Measurements from ENCODE around the gene UTP15.

The UTP15 gene

GRCh38 chr5:73565969-73566547 is 515 bp downstream of the UTP15 start:
- peak in 1 of 3 donors; percentile 2 for DNase-seq (ENCODE audit: low read depth in 3 of 3)

- DNase-seq (ENCODE audit: low read depth in 3 of 3) = no peak
These were observed 17.0 kb downstream of the UTP15 start for GRCh38 chr5:73582285-73583145.

- DNase-seq (ENCODE audit: low read depth in 3 of 3) = no peak
These were observed 22.4 kb downstream of the UTP15 start for GRCh38 chr5:73587923-73588322.

GRCh38 chr5:73591102-73591695 is 25.7 kb downstream of the UTP15 start:
- DNase-seq (ENCODE audit: low read depth in 3 of 3) = peak in 2 of 3 donors; percentile 40 to 52

GRCh38 chr5:73591698-73592501 is 26.4 kb downstream of the UTP15 start:
- no peak for DNase-seq (ENCODE audit: low read depth in 3 of 3)

- DNase-seq (ENCODE audit: low read depth in 3 of 3) = no peak
These were observed 27.0 kb downstream of the UTP15 start for GRCh38 chr5:73592551-73592950.

- peak in 1 of 3 donors; percentile 15 for DNase-seq (ENCODE audit: low read depth in 3 of 3)
These were observed 31.3 kb downstream of the UTP15 start for GRCh38 chr5:73596705-73597328.

- DNase-seq (ENCODE audit: low read depth in 3 of 3) = no peak
These were observed 33.8 kb downstream of the UTP15 start for GRCh38 chr5:73599380-73599779.

- no peak for DNase-seq (ENCODE audit: low read depth in 3 of 3)
These were observed 38.5 kb downstream of the UTP15 start for GRCh38 chr5:73603998-73604397.

GRCh38 chr5:73605223-73606087 is 39.9 kb downstream of the UTP15 start:
- no peak for DNase-seq (ENCODE audit: low read depth in 3 of 3)

GRCh38 chr5:73606206-73606753 is 40.7 kb downstream of the UTP15 start:
- no peak for DNase-seq (ENCODE audit: low read depth in 3 of 3)

GRCh38 chr5:73607228-73607627 is 41.7 kb downstream of the UTP15 start:
- no peak for DNase-seq (ENCODE audit: low read depth in 3 of 3)

GRCh38 chr5:73612799-73613198 is 47.3 kb downstream of the UTP15 start:
- no peak for DNase-seq (ENCODE audit: low read depth in 3 of 3)

- no peak for DNase-seq (ENCODE audit: low read depth in 3 of 3)
These were observed 49.5 kb downstream of the UTP15 start for GRCh38 chr5:73615085-73615484.

GRCh38 chr5:73615947-73616346 is 50.4 kb downstream of the UTP15 start:
- no peak for DNase-seq (ENCODE audit: low read depth in 3 of 3)

- no peak for DNase-seq (ENCODE audit: low read depth in 3 of 3)
These were observed 52.2 kb downstream of the UTP15 start for GRCh38 chr5:73617510-73618279.

GRCh38 chr5:73619606-73620333 is 54.2 kb downstream of the UTP15 start:
- DNase-seq (ENCODE audit: low read depth in 3 of 3) = no peak

GRCh38 chr5:73620334-73620687 is 54.8 kb downstream of the UTP15 start:
- DNase-seq (ENCODE audit: low read depth in 3 of 3) = no peak

- no peak for DNase-seq (ENCODE audit: low read depth in 3 of 3)
These were observed 57.5 kb downstream of the UTP15 start for GRCh38 chr5:73623060-73623459.
